HG02981 (cell line): Measurements from ENCODE around the gene ZNF37A.
"Not testable (repeated sequence)": the region's sequence is repeated elsewhere in the genome, so short reads cannot be mapped to it uniquely, and the experiment has no call there.

Experiments used
- ATAC-seq: cut with Tn5 transposase; IDR thresholded peaks from one replicate; pipeline ENCODE4 v1.9.1; 2021; ENCODE audit warnings: mild to moderate bottlenecking, moderate library complexity; ENCODE audit not compliant: unreplicated experiment

The ZNF37A gene

GRCh38 chr10:38147686-38148085 lies 53.5 kb downstream of the ZNF37A start:
- no peak for ATAC-seq

GRCh38 chr10:38150891-38151463 lies 56.8 kb downstream of the ZNF37A start:
- not testable (repeated sequence) for ATAC-seq

GRCh38 chr10:38156416-38157269 lies 62.5 kb downstream of the ZNF37A start:
- ATAC-seq = no peak

GRCh38 chr10:38157270-38157685 lies 63.1 kb downstream of the ZNF37A start:
- no peak for ATAC-seq

- ATAC-seq = no peak
These were observed 64.9 kb downstream of the ZNF37A start for GRCh38 chr10:38159004-38159403.

GRCh38 chr10:38163617-38164016 lies 69.5 kb downstream of the ZNF37A start:
- no peak for ATAC-seq

GRCh38 chr10:38174336-38174735 lies 80.2 kb downstream of the ZNF37A start:
- no peak for ATAC-seq

- ATAC-seq = no peak
These were observed 90.3 kb downstream of the ZNF37A start for GRCh38 chr10:38184477-38184876.
